Measurements from ENCODE around the gene HS3ST6.

DNA sequence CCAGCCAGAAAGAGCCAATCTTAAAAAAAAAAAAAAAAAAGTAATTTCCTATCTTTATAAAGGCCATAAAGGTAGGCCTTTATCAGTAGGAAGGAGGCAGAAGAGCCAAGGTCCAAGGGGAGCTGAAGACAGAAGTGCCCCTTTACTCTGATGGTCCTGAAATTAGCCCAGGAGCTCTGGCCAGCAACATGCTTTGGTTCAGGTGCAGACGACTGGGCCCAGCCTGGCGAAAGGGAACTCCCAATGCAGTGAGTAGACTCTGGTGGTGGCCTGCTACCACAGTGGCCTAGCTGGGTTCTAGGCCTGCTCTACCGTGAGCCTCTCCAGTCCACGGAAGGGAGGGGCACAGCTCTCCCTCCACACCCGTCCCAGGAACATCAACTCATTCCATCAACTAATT lies 23.1 kb downstream of the HS3ST6 start:
- TF ChIP-seq, protein P1, sequence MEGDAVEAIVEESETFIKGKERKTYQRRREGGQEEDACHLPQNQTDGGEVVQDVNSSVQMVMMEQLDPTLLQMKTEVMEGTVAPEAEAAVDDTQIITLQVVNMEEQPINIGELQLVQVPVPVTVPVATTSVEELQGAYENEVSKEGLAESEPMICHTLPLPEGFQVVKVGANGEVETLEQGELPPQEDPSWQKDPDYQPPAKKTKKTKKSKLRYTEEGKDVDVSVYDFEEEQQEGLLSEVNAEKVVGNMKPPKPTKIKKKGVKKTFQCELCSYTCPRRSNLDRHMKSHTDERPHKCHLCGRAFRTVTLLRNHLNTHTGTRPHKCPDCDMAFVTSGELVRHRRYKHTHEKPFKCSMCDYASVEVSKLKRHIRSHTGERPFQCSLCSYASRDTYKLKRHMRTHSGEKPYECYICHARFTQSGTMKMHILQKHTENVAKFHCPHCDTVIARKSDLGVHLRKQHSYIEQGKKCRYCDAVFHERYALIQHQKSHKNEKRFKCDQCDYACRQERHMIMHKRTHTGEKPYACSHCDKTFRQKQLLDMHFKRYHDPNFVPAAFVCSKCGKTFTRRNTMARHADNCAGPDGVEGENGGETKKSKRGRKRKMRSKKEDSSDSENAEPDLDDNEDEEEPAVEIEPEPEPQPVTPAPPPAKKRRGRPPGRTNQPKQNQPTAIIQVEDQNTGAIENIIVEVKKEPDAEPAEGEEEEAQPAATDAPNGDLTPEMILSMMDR (IDR thresholded peaks at IDR 0.05 in 8 of 11, conservative IDR thresholded peaks at IDR 0.05 in 3 of 11): no peak
- no peak for TF ChIP-seq POLR2A (IDR thresholded peaks at IDR 0.05)
